ENCODE results near the gene SLC6A19.
A peak's percentile ranks its signal among the peaks of the same experiment; 100 is the strongest.
"Not testable (repeated sequence)": the region's sequence is repeated elsewhere in the genome, so short reads cannot be mapped to it uniquely, and the experiment has no call there.

SLC6A19 gene

GRCh38 chr5:1249366-1250280 is 48.2 kb downstream of the SLC6A19 start:
- no peak for DNase-seq

DNA sequence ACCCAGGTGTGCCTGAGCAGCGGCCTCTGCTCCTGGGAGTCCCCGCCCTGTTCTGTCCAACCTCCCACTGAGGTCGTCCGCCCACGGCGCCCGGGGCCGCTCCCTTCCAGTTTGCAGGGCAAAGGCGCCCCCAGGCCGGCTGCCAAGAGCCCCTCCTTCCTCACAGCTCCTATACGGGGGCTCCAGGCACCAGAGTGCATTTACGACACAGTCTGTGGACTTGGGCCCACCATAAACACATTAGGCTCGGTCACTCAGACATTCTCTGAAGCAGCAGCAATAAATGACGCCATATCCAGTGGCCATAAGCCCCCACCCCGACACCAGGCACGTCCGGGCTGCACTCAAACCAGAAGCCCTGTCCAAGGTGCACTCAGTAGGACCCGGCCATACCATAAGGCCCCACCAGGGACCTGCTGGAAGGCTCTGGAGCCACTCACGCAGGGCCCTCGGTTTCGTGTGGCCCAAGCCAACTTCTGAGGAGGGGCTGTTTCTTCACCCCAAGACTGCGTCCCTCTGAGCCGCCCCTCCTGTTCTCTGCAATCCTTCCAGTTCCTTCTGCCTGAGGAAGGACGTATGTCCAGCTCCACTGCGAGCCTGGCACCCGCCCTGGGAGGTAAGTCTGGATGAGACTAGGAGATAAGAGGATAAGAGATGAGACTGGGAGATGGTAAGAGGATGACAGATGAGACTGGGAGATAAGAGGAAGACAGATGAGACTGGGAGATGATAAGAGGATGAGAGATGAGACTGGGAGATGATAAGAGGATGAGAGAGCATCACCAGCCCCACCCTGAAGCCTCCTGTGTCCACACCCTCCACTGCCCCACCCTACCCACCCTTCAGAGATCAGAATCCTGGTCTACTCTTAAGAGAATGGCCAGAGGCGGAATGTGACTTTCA is 50.5 kb downstream of the SLC6A19 start:
- no peak for DNase-seq

DNA sequence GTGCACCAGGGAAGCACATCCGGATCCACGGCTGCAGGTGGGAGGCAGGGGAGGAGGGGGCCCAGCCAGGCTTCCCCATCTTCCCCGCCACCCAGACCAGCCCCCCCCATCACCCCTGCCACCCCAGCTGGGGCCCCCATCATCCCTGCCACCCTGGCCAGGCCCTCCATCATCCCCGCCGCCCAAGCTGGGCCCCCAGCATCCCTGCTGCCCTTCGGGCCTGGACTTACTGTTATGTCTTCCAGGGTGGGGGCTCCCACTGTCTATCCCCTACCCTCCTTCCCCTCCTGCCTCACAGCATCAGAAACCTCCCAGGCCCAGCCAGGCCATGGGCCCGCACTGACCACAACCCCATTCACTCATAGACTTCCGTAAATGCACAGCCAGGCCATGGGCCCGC is 51.3 kb downstream of the SLC6A19 start:
- DNase-seq = no peak

DNA sequence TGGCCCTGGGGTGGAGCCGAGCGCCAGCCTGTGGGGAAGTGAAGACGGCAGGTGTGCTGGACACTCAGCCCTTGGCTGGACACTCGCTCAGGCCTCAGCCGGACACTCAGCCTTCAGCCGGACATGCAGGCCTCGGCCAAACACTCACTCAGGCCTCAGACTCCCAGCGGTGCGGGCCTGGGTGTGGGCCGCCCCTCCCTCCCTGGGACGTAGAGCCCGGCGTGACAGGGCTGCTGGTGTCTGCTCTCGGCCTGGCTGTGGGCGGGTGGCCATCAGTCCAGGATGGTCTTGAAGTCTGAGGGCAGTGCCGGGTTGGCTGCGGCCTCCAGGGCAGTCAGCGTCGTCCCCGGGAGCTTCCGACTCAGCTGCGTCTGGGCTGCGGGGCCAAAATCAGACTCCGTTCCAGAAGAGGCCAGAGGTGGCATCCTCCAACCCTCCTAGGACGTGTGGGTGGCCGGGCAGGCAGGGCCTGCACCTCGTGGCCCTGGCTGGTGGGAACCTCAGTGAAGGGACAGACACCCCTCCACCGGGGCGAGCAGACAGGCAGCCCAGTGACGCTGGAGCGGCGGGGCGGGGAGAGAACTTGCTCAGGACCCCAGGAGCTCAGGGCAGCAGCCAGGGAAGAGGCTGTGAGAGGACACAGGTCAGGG is 52.2 kb downstream of the SLC6A19 start:
- DNase-seq = no peak

- no peak for DNase-seq
These were observed 52.8 kb downstream of the SLC6A19 start for GRCh38 chr5:1254196-1254595.

GRCh38 chr5:1255081-1255561 is 53.7 kb downstream of the SLC6A19 start:
- peak; percentile 47 for DNase-seq

GRCh38 chr5:1256776-1257175 is 55.4 kb downstream of the SLC6A19 start:
- DNase-seq = no peak

GRCh38 chr5:1257363-1257762 is 56.0 kb downstream of the SLC6A19 start:
- no peak for DNase-seq

DNA sequence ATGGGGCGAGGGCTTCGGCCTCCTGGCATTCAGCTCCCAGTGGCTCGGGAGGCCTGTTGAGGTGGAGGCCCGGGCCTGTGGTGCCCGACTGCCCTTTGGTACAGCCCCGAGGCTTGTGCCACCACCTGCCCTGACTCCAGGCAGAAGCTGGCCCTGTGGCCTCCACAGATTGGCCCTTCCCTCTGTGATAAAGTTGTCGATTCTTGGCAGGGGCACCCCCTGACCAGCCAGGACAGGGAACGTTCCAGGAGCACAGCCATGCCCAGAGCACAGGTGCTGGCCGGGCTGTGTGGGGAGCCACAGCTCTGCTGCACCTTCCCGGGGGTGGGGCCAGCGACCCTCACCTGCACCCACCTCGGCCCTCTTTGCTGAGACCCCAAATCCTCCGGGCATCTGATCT is 56.4 kb downstream of the SLC6A19 start:
- no peak for DNase-seq

DNA sequence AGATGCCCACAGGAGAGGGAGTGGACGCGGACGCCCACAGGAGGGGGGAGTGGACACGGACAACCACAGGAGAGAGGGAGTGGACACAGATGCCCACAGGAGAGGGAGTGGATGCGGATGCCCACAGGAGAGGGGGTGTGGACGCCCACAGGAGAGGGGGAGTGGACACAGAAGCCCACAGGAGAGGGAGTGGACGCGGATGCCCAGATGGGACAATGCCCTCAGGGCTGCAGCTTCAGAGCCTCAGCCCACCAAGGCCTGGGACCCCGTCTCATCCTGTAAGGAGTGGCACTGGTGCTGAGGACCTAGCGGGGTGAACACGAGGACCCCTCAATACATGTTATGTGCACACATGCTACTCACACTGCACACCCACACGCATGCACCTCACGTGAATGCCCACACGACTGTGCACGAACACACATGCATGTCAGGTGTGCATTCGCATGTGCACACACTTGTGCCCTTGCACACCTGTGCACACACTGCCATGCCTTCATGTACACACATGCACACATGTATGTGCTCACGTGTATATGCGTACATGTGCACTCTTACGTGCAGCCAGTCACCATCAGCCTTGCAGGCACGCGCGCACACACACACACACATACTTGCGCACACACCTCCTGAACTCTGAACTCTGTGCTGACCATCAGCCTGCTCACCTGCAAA is 58.5 kb downstream of the SLC6A19 start:
- no peak for DNase-seq

DNA sequence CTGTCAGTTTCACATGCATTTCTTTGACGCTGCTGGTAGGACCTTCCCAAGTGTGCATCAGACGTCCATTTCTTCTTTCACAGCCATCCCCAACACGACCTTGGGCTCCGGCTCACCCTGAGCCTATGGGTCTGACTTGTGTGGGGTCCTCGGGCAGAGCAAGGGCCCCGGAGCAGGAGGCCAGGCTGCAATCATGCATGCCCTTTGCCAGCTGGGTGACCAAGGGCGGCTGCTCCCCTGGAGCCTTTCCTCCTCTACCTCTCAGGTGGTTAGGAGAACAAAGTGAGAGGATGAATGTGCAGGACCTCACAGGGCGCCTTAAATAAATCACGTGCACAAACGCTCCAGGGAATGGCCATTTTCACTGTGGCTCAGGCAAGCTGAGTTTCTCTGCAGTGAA is 60.2 kb downstream of the SLC6A19 start:
- DNase-seq = no peak

- DNase-seq = no peak
These were observed 61.0 kb downstream of the SLC6A19 start for GRCh38 chr5:1262381-1262780.

- DNase-seq = no peak
These were observed 62.8 kb downstream of the SLC6A19 start for GRCh38 chr5:1264211-1264610.

DNA sequence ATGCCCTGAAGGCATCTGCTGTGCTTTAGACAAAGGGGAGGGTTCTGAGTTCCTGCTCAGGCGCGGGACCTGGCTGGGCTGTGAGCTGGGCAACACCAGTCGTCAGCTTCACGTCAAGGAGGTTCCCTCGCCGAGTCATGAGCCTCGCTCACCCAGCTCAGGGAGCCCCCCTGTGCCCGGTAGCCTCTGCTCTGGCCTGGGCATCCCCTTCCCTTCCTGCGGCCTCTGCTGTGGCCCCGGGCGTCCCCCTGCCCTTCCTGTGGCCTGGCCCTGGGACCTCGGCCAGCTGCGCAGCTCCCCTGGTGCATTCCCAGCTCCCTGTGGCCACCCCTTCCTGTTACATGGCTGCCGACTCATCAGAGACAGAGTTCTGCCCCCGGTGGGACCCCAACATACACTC is 63.6 kb downstream of the SLC6A19 start:
- no peak for DNase-seq

GRCh38 chr5:1265461-1266455 is 64.4 kb downstream of the SLC6A19 start:
- DNase-seq = no peak

- DNase-seq = no peak
These were observed 65.4 kb downstream of the SLC6A19 start for GRCh38 chr5:1266791-1267190.

DNA sequence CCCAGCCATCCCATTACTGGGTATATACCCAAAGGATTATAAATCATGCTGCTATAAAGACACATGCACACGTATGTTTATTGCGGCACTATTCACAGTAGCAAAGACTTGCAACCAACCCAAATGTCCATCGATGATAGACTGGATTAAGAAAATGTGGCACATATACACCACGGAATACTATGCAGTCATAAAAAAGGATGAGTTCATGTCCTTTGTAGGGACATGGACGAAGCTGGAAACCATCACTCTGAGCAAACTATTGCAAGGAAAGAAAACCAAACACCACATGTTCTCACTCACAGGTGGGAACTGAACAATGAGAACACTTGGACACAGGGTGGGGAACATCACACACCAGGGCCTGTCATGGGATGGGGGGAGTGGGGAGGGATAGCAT is 66.1 kb downstream of the SLC6A19 start:
- DNase-seq = not testable (repeated sequence)

DNA sequence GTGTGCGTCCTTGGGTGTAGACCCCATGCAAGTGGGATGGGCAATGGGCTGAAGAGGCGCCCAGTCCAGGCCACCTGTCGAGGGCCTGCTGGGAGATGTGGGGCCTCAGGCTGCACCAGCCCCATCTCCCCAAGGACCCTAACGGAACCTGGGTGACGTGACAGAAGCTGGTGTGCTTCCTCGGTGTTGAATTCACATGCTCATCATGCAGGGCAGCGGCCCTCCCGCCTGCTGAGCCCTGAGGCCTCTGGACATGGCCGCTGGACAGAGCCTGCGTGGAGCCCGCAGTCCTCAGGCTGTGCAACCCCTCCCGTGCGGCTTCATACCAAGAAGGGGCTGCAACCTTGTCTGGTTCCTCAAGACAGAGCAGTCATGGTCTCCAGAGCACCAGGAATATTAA is 66.7 kb downstream of the SLC6A19 start:
- DNase-seq = no peak

- peak; percentile 63 for DNase-seq
These were observed 67.3 kb downstream of the SLC6A19 start for GRCh38 chr5:1268666-1269065.

DNA sequence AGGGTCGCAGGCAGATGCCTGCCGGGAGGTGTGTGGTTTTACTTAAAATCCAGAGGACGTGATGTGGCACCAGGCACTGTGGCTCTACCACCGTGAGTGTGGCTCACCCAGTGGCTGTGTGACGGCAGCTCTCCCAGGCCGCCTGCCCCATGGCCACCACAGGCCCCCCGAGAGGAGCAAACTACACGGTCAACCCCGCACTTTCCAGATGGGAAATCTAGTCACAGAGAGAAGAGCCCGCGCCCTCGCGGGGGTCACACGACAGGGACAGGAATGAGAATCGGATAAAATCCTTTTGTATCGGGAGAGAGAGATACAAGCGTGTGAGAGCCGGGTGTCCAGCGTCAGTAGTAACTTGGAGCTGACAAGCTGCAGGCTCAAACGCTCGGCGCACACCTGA is 69.0 kb downstream of the SLC6A19 start:
- no peak for DNase-seq
